ENCODE data around the gene FXYD7. TPM values are rescaled to one million over a fixed set of nuclear protein-coding genes. Genes with fewer than 3 reads are reported as not detected.

Gene FXYD7
- total RNA-seq, 1 experiment from 2014 or later: not detected

DNA sequence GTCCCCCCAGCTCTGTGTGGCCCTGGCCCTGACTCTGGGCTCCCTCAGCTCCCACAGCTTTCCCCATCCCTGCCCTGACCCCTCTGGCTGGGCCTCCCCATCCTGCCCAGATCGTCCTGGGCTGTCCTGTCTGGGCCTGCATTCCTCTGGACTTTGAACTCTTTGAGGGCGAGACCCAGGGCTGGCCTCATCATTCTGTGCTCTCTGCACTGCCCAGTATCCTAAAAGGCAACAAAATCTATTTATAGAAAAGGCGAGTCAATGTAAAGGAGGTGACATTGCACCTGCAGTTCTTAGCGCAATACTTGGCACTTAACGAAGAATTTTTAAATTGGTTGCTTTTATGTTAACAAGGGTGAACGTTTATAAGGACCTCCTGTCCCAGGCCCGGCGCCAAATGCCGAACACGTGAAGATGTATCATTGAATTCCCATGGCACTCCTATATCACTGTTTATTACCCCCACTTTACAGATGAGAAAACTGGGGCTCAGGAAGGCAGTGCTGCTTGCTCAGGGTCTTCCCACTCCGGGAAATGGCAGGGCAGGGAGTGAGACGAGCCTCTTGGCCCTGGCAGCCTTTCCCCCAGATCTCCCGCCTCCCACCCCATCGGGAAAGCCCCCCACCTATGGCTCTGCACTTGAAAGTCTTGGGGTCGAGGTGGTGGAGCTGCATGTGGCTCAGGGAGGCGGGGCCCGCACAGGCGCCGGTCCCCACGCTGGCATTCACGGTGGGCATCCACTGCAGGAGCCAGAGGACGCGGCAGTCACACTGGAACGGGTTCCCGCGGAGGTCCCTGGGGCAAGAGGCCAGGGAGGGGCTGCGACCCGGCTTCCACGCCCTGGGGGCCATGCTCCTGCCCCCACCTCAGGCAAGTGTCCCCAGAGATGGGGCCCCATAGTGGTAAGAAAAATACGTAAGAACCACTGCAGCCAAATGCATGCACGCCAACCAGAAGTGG, 12.0 kb upstream of the FXYD7 start:
- ChIA-PET POLR2A (interaction anchor here (0.9 kb wide), 1 partner anchor 15 kb away, joined by 3 read pairs; no protein-coding TSS in a partner anchor), CTCF (interaction anchor here (0.6 to 1.4 kb wide), 3 partner anchors 13 to 126 kb away, joined by 3 to 6 read pairs (median 4); no protein-coding TSS in a partner anchor)
- no TSS peak for BruUV-seq (replicated peaks)
- intact Hi-C loops (cut with micrococcal nuclease): no loop called here
- Mint-ChIP-seq H3K4me3 (ENCODE audit: unreplicated experiment) (no peak overlapping the region), H3K4me1 (ENCODE audit: insufficient read depth, unreplicated experiment) (peaks cover 6% of the 10 kb centered on the region), H3K36me3 (ENCODE audit: insufficient read depth, unreplicated experiment) (no peaks in the 10 kb centered on the region), H3K27me3 (ENCODE audit: insufficient read depth, unreplicated experiment) (no peaks in the 10 kb centered on the region), H3K9me3 (ENCODE audit: unreplicated experiment) (no peaks in the 10 kb centered on the region), H3K27ac (ENCODE audit: low read depth, unreplicated experiment) (no peak overlapping the region)
- TF ChIP-seq, protein P1, sequence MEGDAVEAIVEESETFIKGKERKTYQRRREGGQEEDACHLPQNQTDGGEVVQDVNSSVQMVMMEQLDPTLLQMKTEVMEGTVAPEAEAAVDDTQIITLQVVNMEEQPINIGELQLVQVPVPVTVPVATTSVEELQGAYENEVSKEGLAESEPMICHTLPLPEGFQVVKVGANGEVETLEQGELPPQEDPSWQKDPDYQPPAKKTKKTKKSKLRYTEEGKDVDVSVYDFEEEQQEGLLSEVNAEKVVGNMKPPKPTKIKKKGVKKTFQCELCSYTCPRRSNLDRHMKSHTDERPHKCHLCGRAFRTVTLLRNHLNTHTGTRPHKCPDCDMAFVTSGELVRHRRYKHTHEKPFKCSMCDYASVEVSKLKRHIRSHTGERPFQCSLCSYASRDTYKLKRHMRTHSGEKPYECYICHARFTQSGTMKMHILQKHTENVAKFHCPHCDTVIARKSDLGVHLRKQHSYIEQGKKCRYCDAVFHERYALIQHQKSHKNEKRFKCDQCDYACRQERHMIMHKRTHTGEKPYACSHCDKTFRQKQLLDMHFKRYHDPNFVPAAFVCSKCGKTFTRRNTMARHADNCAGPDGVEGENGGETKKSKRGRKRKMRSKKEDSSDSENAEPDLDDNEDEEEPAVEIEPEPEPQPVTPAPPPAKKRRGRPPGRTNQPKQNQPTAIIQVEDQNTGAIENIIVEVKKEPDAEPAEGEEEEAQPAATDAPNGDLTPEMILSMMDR (IDR thresholded peaks at IDR 0.05; ENCODE audit: unreplicated experiment): no peak
- no peak for DNase-seq (ENCODE audit: unreplicated experiment)

DNA sequence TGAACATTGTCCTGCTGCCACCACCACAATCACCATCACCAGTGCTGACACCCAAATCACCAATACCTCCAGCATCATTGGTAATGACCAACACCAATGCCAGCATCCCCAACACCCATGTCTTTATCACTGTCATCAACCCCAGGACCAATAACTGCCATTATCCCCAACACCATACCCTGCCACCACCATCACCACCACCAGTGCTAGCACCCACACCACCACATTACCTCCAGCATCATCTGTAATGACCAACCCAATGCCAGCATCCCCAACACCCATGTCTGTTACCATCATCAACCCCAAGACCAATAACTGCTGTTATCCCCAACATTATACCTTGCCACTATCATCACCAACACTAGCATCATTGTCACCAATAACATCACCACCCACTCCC, 10.8 kb upstream of the FXYD7 start:
- POLR2A ChIA-PET: no interaction called here
- H3K4me1 Mint-ChIP-seq (ENCODE audit: insufficient read depth, unreplicated experiment): peaks cover 6% of the 10 kb centered on the region
- no peak overlapping the region for H3K27ac Mint-ChIP-seq (ENCODE audit: low read depth, unreplicated experiment)
- H3K4me3 Mint-ChIP-seq (ENCODE audit: unreplicated experiment): no peak overlapping the region
- TF ChIP-seq, protein P1 (IDR thresholded peaks at IDR 0.05; ENCODE audit: unreplicated experiment): no peak
- CTCF ChIA-PET: interaction anchor here (0.7 kb wide), 1 partner anchor 11 kb away, joined by 3 read pairs; no protein-coding TSS in a partner anchor
- no peaks in the 10 kb centered on the region for H3K27me3 Mint-ChIP-seq (ENCODE audit: insufficient read depth, unreplicated experiment)
- no TSS peak for BruUV-seq (replicated peaks)
- DNase-seq (ENCODE audit: unreplicated experiment): no peak
- intact Hi-C loops (cut with micrococcal nuclease): no loop called here
- no peaks in the 10 kb centered on the region for H3K9me3 Mint-ChIP-seq (ENCODE audit: unreplicated experiment)
- H3K36me3 Mint-ChIP-seq (ENCODE audit: insufficient read depth, unreplicated experiment): no peaks in the 10 kb centered on the region

DNA sequence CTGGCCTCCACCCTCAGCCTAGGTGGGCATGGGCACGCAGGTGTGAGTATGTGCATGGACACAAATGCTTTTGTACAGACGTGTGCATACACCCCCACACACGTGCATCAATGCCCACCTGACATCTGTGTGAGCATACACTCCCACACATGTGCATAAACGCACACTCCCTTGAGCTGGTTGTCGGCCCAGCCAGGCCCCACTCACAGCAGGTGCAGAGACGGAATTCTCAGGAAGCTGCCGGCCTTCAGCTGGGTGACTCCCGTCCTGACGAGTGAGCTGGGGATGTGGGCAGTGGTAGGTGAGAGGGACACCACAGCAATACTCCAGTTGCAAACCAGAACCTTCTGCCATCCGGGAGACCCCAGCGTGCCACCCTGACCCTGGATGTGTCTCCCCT, 9.2 kb upstream of the FXYD7 start:
- no peaks in the 10 kb centered on the region for H3K36me3 Mint-ChIP-seq (ENCODE audit: insufficient read depth, unreplicated experiment)

More for the DNA sequence above, 9.2 kb upstream of the FXYD7 start:
- Mint-ChIP-seq H3K4me1 (ENCODE audit: insufficient read depth, unreplicated experiment) (peaks cover 6% of the 10 kb centered on the region), H3K4me3 (ENCODE audit: unreplicated experiment) (no peak overlapping the region), H3K27ac (ENCODE audit: low read depth, unreplicated experiment) (no peak overlapping the region), H3K9me3 (ENCODE audit: unreplicated experiment) (no peaks in the 10 kb centered on the region), H3K27me3 (ENCODE audit: insufficient read depth, unreplicated experiment) (no peaks in the 10 kb centered on the region)
- no peak for DNase-seq (ENCODE audit: unreplicated experiment)
- intact Hi-C loops (cut with micrococcal nuclease): no loop called here
- BruUV-seq (replicated peaks): no TSS peak
- POLR2A ChIA-PET: no interaction called here
- TF ChIP-seq, protein P1 (IDR thresholded peaks at IDR 0.05; ENCODE audit: unreplicated experiment): no peak
- CTCF ChIA-PET: interaction anchor here (0.6 to 5.5 kb wide), 9 partner anchors 12 to 88 kb away, joined by 3 to 91 read pairs (median 16); partner anchors contain the start of gene FXYD3

Measured in MCF 10A (cell line).